GM15510 (cell line): ENCODE data around the gene SSC5D.
A peak's percentile ranks its signal among the peaks of the same experiment; 100 is the strongest.

ENCODE experiments used
- POLR2A ChIP-seq: IDR thresholded peaks from 3 replicates; pipeline ENCODE4 v1.6.1; 2011; ENCODE audit warnings: borderline replicate concordance; ENCODE audit not compliant: insufficient read length; ENCODE audit errors: extremely low read depth

Gene SSC5D

GRCh38 chr19:55464039-55464661 is 24.1 kb upstream of the SSC5D start:
- TF ChIP-seq POLR2A = no peak

- no peak for TF ChIP-seq POLR2A
Measured at GRCh38 chr19:55464662-55465054, 23.6 kb upstream of the SSC5D start, which contains the start of gene C19orf85. Gene C19orf85, minus strand, starts transcription at chr19:55464751. Its CDS starts 197 bp downstream, at chr19:55464554.

GRCh38 chr19:55465460-55466240 is 22.6 kb upstream of the SSC5D start:
- TF ChIP-seq POLR2A = no peak

GRCh38 chr19:55466241-55466614 is 22.0 kb upstream of the SSC5D start:
- no peak for TF ChIP-seq POLR2A

- TF ChIP-seq POLR2A = no peak
Measured at GRCh38 chr19:55467236-55468053, 20.8 kb upstream of the SSC5D start.

- TF ChIP-seq POLR2A = no peak
Measured at GRCh38 chr19:55468054-55468393, 20.2 kb upstream of the SSC5D start.

- no peak for TF ChIP-seq POLR2A
Measured at GRCh38 chr19:55471266-55471665, 17.0 kb upstream of the SSC5D start.

- TF ChIP-seq POLR2A = no peak
Measured at GRCh38 chr19:55472463-55472862, 15.8 kb upstream of the SSC5D start.

GRCh38 chr19:55473225-55474012 is 14.8 kb upstream of the SSC5D start:
- no peak for TF ChIP-seq POLR2A

- TF ChIP-seq POLR2A = no peak
Measured at GRCh38 chr19:55474269-55475265, 13.7 kb upstream of the SSC5D start.

- peak; percentile 64 for TF ChIP-seq POLR2A
Measured at GRCh38 chr19:55476100-55476775, 12.0 kb upstream of the SSC5D start, which contains the start of gene ZNF628. Gene ZNF628, plus strand, starts transcription at chr19:55476617. Its CDS starts 3,294 bp downstream, at chr19:55479911.

GRCh38 chr19:55477905-55478304 is 10.3 kb upstream of the SSC5D start:
- no peak for TF ChIP-seq POLR2A

- TF ChIP-seq POLR2A = no peak
Measured at GRCh38 chr19:55478364-55478763, 9.9 kb upstream of the SSC5D start.
